ENCODE results near the gene SIX4.

The SIX4 gene

DNA sequence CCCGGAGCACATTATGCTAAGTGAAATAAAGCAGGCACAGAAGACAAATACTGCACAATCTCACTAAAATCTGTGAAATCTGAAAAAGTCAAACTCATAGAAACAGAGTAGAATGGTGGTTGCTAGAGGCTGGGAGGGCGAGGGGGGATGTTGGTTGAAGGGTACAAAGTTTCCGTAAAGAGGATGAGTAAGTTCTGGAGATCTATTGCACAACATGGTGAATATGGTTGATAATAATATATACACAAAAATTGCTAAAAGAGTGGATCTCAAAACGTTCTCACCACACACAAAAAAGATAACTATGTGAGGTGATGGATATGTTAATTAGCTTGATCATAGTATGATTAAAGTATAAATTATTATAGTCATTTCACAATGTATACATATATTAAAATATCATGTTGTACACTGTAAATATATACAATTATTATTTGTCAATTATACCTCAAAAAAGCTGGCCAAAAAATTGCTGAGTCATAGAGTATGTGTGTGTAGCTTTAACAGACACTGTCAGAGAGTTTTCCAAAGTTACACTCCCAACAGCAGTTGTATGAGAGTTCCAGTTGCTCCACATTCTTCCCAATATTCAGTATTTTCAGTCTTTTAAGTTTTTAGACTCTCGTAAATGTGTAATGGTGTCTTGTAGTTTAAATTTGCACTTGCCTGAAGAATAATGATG is 55.6 kb downstream of the SIX4 start:
- DNase-seq (ENCODE audit: extremely low read depth, low read depth), result no peak
- TF ChIP-seq, protein P1, sequence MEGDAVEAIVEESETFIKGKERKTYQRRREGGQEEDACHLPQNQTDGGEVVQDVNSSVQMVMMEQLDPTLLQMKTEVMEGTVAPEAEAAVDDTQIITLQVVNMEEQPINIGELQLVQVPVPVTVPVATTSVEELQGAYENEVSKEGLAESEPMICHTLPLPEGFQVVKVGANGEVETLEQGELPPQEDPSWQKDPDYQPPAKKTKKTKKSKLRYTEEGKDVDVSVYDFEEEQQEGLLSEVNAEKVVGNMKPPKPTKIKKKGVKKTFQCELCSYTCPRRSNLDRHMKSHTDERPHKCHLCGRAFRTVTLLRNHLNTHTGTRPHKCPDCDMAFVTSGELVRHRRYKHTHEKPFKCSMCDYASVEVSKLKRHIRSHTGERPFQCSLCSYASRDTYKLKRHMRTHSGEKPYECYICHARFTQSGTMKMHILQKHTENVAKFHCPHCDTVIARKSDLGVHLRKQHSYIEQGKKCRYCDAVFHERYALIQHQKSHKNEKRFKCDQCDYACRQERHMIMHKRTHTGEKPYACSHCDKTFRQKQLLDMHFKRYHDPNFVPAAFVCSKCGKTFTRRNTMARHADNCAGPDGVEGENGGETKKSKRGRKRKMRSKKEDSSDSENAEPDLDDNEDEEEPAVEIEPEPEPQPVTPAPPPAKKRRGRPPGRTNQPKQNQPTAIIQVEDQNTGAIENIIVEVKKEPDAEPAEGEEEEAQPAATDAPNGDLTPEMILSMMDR (IDR thresholded peaks at IDR 0.05; ENCODE audit: low read depth, low read length, missing control alignments), result no peak
- no peak overlapping the region for H3K4me3 ChIP-seq (replicated peaks; ENCODE audit: low read depth, low read length)

DNA sequence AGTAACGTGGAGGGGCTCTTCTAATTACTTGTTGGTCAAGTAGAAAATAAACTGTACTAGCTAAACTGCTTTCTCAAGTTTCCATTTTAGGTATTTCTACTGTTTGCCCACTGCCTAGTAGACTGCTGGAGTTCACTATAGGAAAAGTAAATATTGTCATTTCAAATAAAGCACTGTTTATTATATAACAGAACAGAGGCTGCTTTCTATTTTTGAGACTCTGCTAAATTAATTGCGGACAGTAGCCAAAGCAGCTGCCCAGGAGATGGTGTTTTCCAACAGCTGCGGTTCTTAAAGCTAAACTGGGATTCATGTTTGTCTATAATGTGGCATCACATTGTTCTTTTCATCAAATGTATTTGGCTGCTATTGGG is 59.0 kb downstream of the SIX4 start:
- TF ChIP-seq, protein P1 (IDR thresholded peaks at IDR 0.05; ENCODE audit: low read depth, low read length, missing control alignments), result no peak
- no peak overlapping the region for H3K4me3 ChIP-seq (replicated peaks; ENCODE audit: low read depth, low read length)
- no peak for DNase-seq (ENCODE audit: extremely low read depth, low read depth)

DNA sequence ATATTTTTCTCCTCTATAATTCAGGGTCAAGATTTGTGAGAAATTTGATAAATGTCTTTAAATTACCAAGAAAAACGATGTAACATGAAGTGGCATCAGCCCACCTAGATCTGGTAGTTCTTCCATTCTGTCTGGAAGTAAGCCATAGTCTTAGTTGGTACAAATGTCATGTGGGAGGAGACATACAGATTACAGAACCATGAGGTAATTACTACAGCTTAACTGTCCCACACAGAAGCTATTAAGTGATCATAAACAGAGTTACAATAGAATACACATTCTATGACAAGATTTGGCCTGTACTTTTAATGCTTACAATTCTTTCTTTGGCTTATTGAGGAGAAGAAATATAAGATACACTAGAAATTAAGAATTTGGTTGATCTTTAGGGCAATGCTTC is 61.2 kb downstream of the SIX4 start:
- DNase-seq (ENCODE audit: extremely low read depth, low read depth), result no peak
- TF ChIP-seq, protein P1 (IDR thresholded peaks at IDR 0.05; ENCODE audit: low read depth, low read length, missing control alignments), result no peak
- H3K4me3 ChIP-seq (replicated peaks; ENCODE audit: low read depth, low read length), result no peak overlapping the region

DNA sequence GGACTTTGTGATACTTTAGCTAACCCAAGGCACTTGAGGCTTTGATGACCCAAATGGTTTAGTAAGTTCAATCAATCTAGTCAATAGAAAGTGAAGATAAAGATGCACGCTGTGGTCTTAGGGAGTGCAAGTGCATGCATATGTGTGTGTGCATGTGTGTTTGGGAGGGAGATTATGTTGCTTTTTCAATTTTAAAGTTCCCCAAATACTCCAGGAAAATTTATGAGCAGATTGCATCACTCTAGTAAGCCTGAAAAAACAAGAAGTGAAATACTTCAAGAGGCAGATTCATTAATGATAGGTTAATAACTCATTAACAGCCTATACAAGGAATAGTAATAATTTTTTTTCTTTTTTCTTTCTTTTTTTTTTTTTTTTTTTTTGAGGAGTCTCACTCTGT is 62.4 kb downstream of the SIX4 start:
- TF ChIP-seq, protein P1 (IDR thresholded peaks at IDR 0.05; ENCODE audit: low read depth, low read length, missing control alignments), result no peak
- no peak for DNase-seq (ENCODE audit: extremely low read depth, low read depth)
- H3K4me3 ChIP-seq (replicated peaks; ENCODE audit: low read depth, low read length), result no peak overlapping the region

Data from HFF-Myc (cell line).